Neural progenitor cell (in vitro differentiated cells): ENCODE data around the gene EZH1. TPM values are rescaled to one million over a fixed set of nuclear protein-coding genes. Genes with fewer than 3 reads are reported as not detected.
A peak's percentile ranks its signal among the peaks of the same experiment; 100 is the strongest.
"Not testable (repeated sequence)": the region's sequence is repeated elsewhere in the genome, so short reads cannot be mapped to it uniquely, and the experiment has no call there.

Experiments
- DNase-seq: peaks from one replicate; pipeline ENCODE4 v3.0.0-alpha.2; 2016; ENCODE audit warnings: low spot score
- H2AFZ ChIP-seq: fragments of 200-600 bp; sonication (generic); replicated peaks from 2 replicates; pipeline ENCODE4 v1.6.1; 2016; ENCODE audit warnings: antibody characterized with exemption
- H3F3A ChIP-seq: fragments of 200-600 bp; sonication (generic); 2 replicates; pipeline ENCODE4 v1.6.1; 2016; ENCODE audit warnings: antibody characterized with exemption, low read depth
- H3K27ac ChIP-seq: fragments of 200-600 bp; sonication (generic); 2 replicates; pipeline ENCODE4 v1.5.1; 2016; ENCODE audit warnings: mild to moderate bottlenecking
- H3K27me3 ChIP-seq: fragments of 200-600 bp; sonication (generic); 2 replicates; pipeline ENCODE4 v1.6.1; 2016; ENCODE audit warnings: mild to moderate bottlenecking, moderate library complexity
- H3K36me3 ChIP-seq: fragments of 200-600 bp; sonication (generic); 2 replicates; pipeline ENCODE4 v1.5.1; 2016
- H3K4me1 ChIP-seq: fragments of 200-600 bp; sonication (generic); 2 replicates; pipeline ENCODE4 v1.6.1; 2016; ENCODE audit warnings: mixed run types
- H3K4me2 ChIP-seq: fragments of 200-600 bp; sonication (generic); 2 replicates; pipeline ENCODE4 v1.6.1; 2016
- H3K4me3 ChIP-seq: fragments of 200-600 bp; sonication (generic); 2 replicates; pipeline ENCODE4 v1.5.1; 2016
- H3K79me2 ChIP-seq: fragments of 200-600 bp; sonication (generic); 2 replicates; pipeline ENCODE4 v1.6.1; 2016; ENCODE audit warnings: low read depth
- H3K9ac ChIP-seq: fragments of 200-600 bp; sonication (generic); 2 replicates; pipeline ENCODE4 v1.6.1; 2016
- H3K9me3 ChIP-seq: fragments of 200-600 bp; sonication (generic); 2 replicates; pipeline ENCODE4 v1.5.1; 2016; ENCODE audit warnings: low read depth
- H4K20me1 ChIP-seq: fragments of 200-600 bp; sonication (generic); 2 replicates; pipeline ENCODE4 v1.6.1; 2016; ENCODE audit warnings: low read depth
- H3K27ac Mint-ChIP-seq: 3 replicates; pipeline ENCODE4 v1.8.0; 2021; ENCODE audit warnings: mixed read lengths
- H3K27me3 Mint-ChIP-seq: 2 replicates; pipeline ENCODE4 v1.8.0; 2022; ENCODE audit warnings: low read depth, mild to moderate bottlenecking, inconsistent platforms, moderate library complexity, mixed read lengths; ENCODE audit not compliant: insufficient read depth
- H3K36me3 Mint-ChIP-seq: 3 replicates; pipeline ENCODE4 v1.8.0; 2021; ENCODE audit warnings: mixed read lengths
- H3K4me1 Mint-ChIP-seq: 3 replicates; pipeline ENCODE4 v1.8.0; 2021; ENCODE audit warnings: mixed read lengths
- H3K4me3 Mint-ChIP-seq: 3 replicates; pipeline ENCODE4 v1.8.0; 2021; ENCODE audit warnings: mild to moderate bottlenecking, moderate library complexity, mixed read lengths
- H3K9me3 Mint-ChIP-seq: 3 replicates; pipeline ENCODE4 v1.8.0; 2020; ENCODE audit warnings: mixed read lengths
- EZH2 ChIP-seq: fragments of 200-600 bp; sonication (generic); IDR thresholded peaks from 2 replicates; pipeline ENCODE4 v1.6.1; 2017; ENCODE audit warnings: antibody characterized with exemption, mild to moderate bottlenecking, moderate library complexity
- EZH2phosphoT487 ChIP-seq: fragments of 200-600 bp; sonication (generic); IDR thresholded peaks from 2 replicates; pipeline ENCODE4 v1.6.1; 2017; ENCODE audit warnings: antibody characterized with exemption
- total RNA-seq: library from RNA; depleted of rRNA; stranded (reverse); fragments of >200 nt; gene quantifications from 2 replicates; pipeline ENCODE4 v1.2.3, GENCODE V29; 2015; ENCODE audit warnings: low replicate concordance
- TF ChIP-seq, protein P1 (sequence below): fragments of 200-600 bp; sonication (generic); IDR thresholded peaks from 2 replicates; pipeline ENCODE4 v1.5.1; 2017; ENCODE audit warnings: antibody characterized with exemption, mild to moderate bottlenecking

EZH1 gene
- total RNA-seq, 1 donor from 2014 or later: 48.5 TPM

DNA sequence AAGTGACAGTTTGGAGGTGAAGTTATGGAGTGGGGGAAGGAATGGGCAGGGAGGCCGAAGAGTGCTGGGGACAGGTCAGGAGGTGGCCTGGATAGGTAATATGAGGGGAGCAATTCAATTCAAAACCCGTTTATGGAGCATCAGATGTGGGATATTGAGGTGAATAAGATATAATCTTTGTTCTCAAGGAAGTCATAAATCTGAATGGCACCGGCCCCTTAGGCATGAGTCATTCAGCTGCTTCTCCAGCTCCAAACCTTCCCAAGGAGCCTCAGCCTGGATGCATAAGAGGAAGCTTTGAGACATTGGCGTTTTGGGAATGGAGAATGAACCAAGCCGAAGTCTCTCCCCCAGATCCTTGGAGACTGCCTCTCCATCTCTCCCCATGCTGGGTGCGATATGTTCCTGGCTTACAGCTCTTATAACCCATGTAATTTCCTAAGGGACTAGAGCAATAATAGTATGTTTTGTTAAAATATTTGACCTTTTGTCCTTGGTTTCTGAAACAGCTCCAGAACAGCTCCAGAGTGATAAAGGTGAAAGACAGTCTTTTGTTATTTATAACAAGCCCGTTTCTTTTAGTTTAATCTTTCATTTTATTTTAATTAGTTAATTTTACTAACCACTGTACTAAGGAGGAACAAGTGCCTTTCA lies 84.0 kb downstream of the EZH1 start:
- H3K4me1 ChIP-seq: peaks cover 4% of the 10 kb centered on the region
- Mint-ChIP-seq H3K4me1 (peaks cover 14% of the 10 kb centered on the region), H3K27me3 (peaks cover 3% of the 10 kb centered on the region), H3K4me3 (peak overlapping the region; percentile 81), H3K36me3 (peaks cover 18% of the 10 kb centered on the region), H3K27ac (no peak overlapping the region), H3K9me3 (no peaks in the 10 kb centered on the region)
- DNase-seq: no peak
- no peak overlapping the region for H3K27ac ChIP-seq
- H3K4me3 ChIP-seq: no peak overlapping the region
- H4K20me1 ChIP-seq: peaks cover 4% of the 10 kb centered on the region
- TF ChIP-seq EZH2 (no peak), EZH2phosphoT487 (no peak)
- TF ChIP-seq, protein P1, sequence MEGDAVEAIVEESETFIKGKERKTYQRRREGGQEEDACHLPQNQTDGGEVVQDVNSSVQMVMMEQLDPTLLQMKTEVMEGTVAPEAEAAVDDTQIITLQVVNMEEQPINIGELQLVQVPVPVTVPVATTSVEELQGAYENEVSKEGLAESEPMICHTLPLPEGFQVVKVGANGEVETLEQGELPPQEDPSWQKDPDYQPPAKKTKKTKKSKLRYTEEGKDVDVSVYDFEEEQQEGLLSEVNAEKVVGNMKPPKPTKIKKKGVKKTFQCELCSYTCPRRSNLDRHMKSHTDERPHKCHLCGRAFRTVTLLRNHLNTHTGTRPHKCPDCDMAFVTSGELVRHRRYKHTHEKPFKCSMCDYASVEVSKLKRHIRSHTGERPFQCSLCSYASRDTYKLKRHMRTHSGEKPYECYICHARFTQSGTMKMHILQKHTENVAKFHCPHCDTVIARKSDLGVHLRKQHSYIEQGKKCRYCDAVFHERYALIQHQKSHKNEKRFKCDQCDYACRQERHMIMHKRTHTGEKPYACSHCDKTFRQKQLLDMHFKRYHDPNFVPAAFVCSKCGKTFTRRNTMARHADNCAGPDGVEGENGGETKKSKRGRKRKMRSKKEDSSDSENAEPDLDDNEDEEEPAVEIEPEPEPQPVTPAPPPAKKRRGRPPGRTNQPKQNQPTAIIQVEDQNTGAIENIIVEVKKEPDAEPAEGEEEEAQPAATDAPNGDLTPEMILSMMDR: no peak
- no peaks in the 10 kb centered on the region for H3K9me3 ChIP-seq
- H3K4me2 ChIP-seq: no peak overlapping the region
- no peaks in the 10 kb centered on the region for H3K36me3 ChIP-seq
- H3F3A ChIP-seq: peaks cover 4% of the 10 kb centered on the region
- no peak overlapping the region for H2AFZ ChIP-seq
- no peaks in the 10 kb centered on the region for H3K79me2 ChIP-seq
- H3K9ac ChIP-seq: no peak overlapping the region
- H3K27me3 ChIP-seq: no peaks in the 10 kb centered on the region

DNA sequence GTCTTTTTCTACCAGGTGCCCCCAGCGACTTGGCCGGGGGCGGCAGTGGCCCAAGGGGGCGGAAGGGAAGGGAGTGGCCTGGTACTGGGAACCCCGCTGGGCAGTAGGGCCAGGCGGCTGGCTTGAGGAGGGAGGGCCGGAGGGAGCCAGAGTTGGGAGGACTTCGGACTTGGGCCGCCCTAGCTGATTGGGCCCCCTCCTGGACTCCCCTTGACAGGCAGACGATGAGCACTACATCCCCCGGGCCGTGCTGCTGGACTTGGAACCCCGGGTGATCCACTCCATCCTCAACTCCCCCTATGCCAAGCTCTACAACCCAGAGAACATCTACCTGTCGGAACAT lies 84.9 kb downstream of the EZH1 start:
- Mint-ChIP-seq H3K4me3 (peak overlapping the region; percentile 91), H3K4me1 (peaks cover 14% of the 10 kb centered on the region), H3K36me3 (peaks cover 12% of the 10 kb centered on the region)
- not testable (repeated sequence) for H3K9me3 ChIP-seq, H3K27me3 Mint-ChIP-seq, H3K27ac ChIP-seq, H3K9me3 Mint-ChIP-seq, H3K79me2 ChIP-seq, H3K27me3 ChIP-seq, H3K36me3 ChIP-seq, DNase-seq, H3K4me1 ChIP-seq, H3F3A ChIP-seq, H3K27ac Mint-ChIP-seq, H4K20me1 ChIP-seq
- Histone ChIP-seq H3K9ac (peak overlapping the region; percentile 15), H3K4me2 (peak overlapping the region; percentile 86), H2AFZ (peak overlapping the region; percentile 5), H3K4me3 (peak overlapping the region; percentile 61)

DNA sequence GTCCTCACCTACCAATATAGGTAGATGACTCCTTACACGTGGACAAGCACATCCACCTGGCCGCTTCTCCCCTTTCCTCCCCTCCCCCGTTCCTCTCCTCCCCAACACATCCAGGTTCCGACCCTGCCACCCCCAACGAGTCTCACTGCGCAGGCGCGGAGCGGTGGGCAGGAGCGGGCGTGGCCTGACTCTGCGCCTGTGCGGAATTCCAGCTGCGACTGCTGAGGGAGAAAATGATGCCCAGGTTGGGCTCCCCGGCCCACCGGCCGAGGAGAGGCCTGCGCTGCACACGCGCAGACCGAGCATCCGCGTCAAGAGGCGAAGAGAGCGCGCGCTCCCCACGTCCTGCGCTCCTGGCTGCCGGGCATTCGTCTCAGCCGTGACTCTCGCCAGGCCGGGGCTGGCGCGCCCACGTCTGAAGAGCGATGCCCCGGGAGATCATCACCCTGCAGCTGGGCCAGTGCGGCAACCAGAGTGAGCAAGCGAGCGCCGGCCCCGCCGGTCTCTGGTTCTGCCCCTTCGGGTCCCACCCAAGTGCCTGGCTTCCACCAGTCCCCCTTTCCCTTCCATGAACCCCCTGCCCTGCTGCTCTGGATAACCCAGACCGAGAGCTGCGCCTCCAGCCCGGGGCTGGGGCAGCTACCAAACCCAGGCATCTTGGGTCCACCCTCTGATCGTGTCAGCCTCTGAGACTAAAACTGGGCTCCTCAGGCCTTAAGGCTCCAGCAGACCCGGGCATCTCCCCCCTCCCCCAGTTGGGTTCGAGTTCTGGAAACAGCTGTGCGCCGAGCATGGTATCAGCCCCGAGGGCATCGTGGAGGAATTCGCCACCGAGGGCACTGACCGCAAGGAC lies 85.5 kb downstream of the EZH1 start, which contains the start of gene TUBG2:
TUBG2 (plus strand) TSS at position 206 of the 853 bp plus-strand sequence; CDS start at position 426, 220 bp downstream.
- peak within 1 kb of the TSS; percentile 61 for H3K4me3 ChIP-seq
- Mint-ChIP-seq H3K4me1 (peaks cover 14% of the 10 kb centered on the region), H3K27me3 (peaks cover 2% of the 10 kb centered on the region), H3K27ac (no peak within 1 kb of the TSS), H3K4me3 (peak within 1 kb of the TSS; percentile 91), H3K36me3 (peaks cover 11% of the 10 kb centered on the region), H3K9me3 (peaks cover 2% of the 10 kb centered on the region)
- H3K79me2 ChIP-seq: no peaks in the 10 kb centered on the region
- H2AFZ ChIP-seq: peak within 1 kb of the TSS; percentile 48
- peaks cover 4% of the 10 kb centered on the region for H4K20me1 ChIP-seq
- H3K9me3 ChIP-seq: no peaks in the 10 kb centered on the region
- peak within 1 kb of the TSS; percentile 15 for H3K9ac ChIP-seq
- peaks cover 5% of the 10 kb centered on the region for H3F3A ChIP-seq
- DNase-seq: peak; percentile 96
- no peaks in the 10 kb centered on the region for H3K36me3 ChIP-seq
- no peaks in the 10 kb centered on the region for H3K27me3 ChIP-seq
- TF ChIP-seq EZH2 (no peak), EZH2phosphoT487 (no peak)
- TF ChIP-seq, protein P1: no peak
- H3K4me1 ChIP-seq: peaks cover 4% of the 10 kb centered on the region
- H3K4me2 ChIP-seq: peak within 1 kb of the TSS; percentile 86
- no peak within 1 kb of the TSS for H3K27ac ChIP-seq
